ENCODE data around the gene RNGTT.

- TF ChIP-seq CTCF (IDR thresholded peaks at IDR 0.05) = no peak
- no peak for TF ChIP-seq EP300 (IDR thresholded peaks at IDR 0.05)
- TF ChIP-seq POLR2A (IDR thresholded peaks at IDR 0.05) = no peak
Observed at GRCh38 chr6:88575536-88575935, 387.9 kb downstream of the RNGTT start.
